Neural cell (in vitro differentiated cells): ENCODE measurements around the gene PROCA1.

Source experiments
- POLR2AphosphoS5 ChIP-seq: IDR thresholded peaks from 2 replicates; pipeline ENCODE4 v1.6.1; 2012
- REST ChIP-seq: IDR thresholded peaks from 2 replicates; pipeline ENCODE4 v1.6.1; 2012; ENCODE audit warnings: borderline replicate concordance

- no peak for TF ChIP-seq POLR2AphosphoS5
- TF ChIP-seq REST, result no peak
These were observed 27.1 kb upstream of the PROCA1 start for GRCh38 chr17:28738680-28739384.
